ENCODE data around the gene CERK. TPM values are rescaled to one million over a fixed set of nuclear protein-coding genes. Genes with fewer than 3 reads are reported as not detected.

The CERK gene
- total and polyA plus RNA-seq, 2 of the 8 experiments (the other 6 are each of a cell fraction or from before 2014, with no cell fraction given): 26.6 to 59.0 TPM

GRCh38 chr22:46651316-46651715 lies 86.7 kb downstream of the CERK start:
- H3K27ac ChIP-seq (ENCODE audit: low read depth, low read length): no peak overlapping the region
- no peaks in the 10 kb centered on the region for H3K36me3 ChIP-seq (ENCODE audit: control insufficient read depth in 2 of 4, insufficient read depth in 4 of 4, low read length in 3 of 4)
- H2AK5ac ChIP-seq (ENCODE audit: low read depth, low read length): no peak overlapping the region
- H3K14ac ChIP-seq (ENCODE audit: insufficient read length): no peak overlapping the region
- H3K79me2 ChIP-seq (ENCODE audit: control insufficient read depth in 1 of 2, insufficient read depth in 2 of 2, low read length in 2 of 2): no peaks in the 10 kb centered on the region
- no peak overlapping the region for H3K4me2 ChIP-seq (ENCODE audit: insufficient read depth in 1 of 2, low read depth in 2 of 2, low read length in 2 of 2)
- WGBS, 2 experiments (ENCODE audit: extremely low coverage in 1 of 2, insufficient coverage in 1 of 2, insufficient read length in 1 of 2, insufficient replicate concordance in 2 of 2, low coverage in 1 of 2, low lambda C conversion rate in 2 of 2, missing lambda C conversion rate in 1 of 2): 93% methylated on average over 16 of the region's 16 CpGs; no CpG with 5 or more reads in 1 of the 2 experiments
- H3K79me1 ChIP-seq (ENCODE audit: low read depth, low read length): 0 out of 2 replicates have a peak, but pooled peaks cover 3% of the 10 kb centered on the region
- H3K23ac ChIP-seq (ENCODE audit: insufficient read length): no peak overlapping the region
- no peak overlapping the region for H4K5ac ChIP-seq (ENCODE audit: insufficient read length, low read depth, low read length)
- H3K9me3 ChIP-seq (ENCODE audit: insufficient read depth in 2 of 2, low read depth in 1 of 2, low read length in 1 of 2): no peaks in the 10 kb centered on the region
- H2BK15ac ChIP-seq (ENCODE audit: low read length): no peak overlapping the region
- H3K56ac ChIP-seq (replicated peaks; ENCODE audit: insufficient read length, low read depth, low read length): no peak overlapping the region
- peaks cover 9% of the 10 kb centered on the region; the same call in 1 of the 2 replicates for H3K23me2 ChIP-seq (ENCODE audit: low read depth, low read length)
- H2BK20ac ChIP-seq (ENCODE audit: low read length): no peak overlapping the region
- H4K8ac ChIP-seq (ENCODE audit: extremely low read depth, insufficient read depth, low read length): peak overlapping the region; percentile 37; the same call in 1 of the 2 replicates
- H3K18ac ChIP-seq (ENCODE audit: extremely low read depth, low read length): no peak overlapping the region
- H2BK12ac ChIP-seq (ENCODE audit: low read depth, low read length): peak overlapping the region; percentile 9; the same call in 1 of the 2 replicates
- no peak overlapping the region for H3K4ac ChIP-seq (replicated peaks; ENCODE audit: insufficient read length, low read depth, low read length)
- H3K4me3 ChIP-seq (ENCODE audit: extremely low read depth in 1 of 4, insufficient read depth in 2 of 4, low read depth in 3 of 4, low read length in 4 of 4): no peak overlapping the region
- DNase-seq (ENCODE audit: low read depth in 1 of 2, low spot score in 2 of 2) (no peak), FAIRE-seq (no peak)
- no peaks in the 10 kb centered on the region for H3K27me3 ChIP-seq (replicated peaks in 1 of 4; ENCODE audit: control insufficient read depth in 3 of 4, extremely low read depth in 1 of 4, insufficient read depth in 3 of 4, low read length in 3 of 4)
- H3K9ac ChIP-seq (replicated peaks in 1 of 4; ENCODE audit: extremely low read depth in 1 of 4, low read depth in 3 of 4, low read length in 3 of 4): no peak overlapping the region
- H2BK120ac ChIP-seq (replicated peaks; ENCODE audit: low read depth, low read length): no peak overlapping the region
- peaks cover 0 to 4% (median 1%) of the 10 kb centered on the region in 4 experiments; a peak in 2 of 7 replicates for H3K4me1 ChIP-seq (replicated peaks in 1 of 4; ENCODE audit: control insufficient read depth in 3 of 4, insufficient read depth in 4 of 4, low read length in 3 of 4)
- H2AFZ ChIP-seq (ENCODE audit: low read length): no peak overlapping the region
- no peak overlapping the region for H4K91ac ChIP-seq (replicated peaks; ENCODE audit: insufficient read length, low read length)
- H2BK5ac ChIP-seq (ENCODE audit: low read depth, low read length): no peak overlapping the region
- POLR2A ChIA-PET (ENCODE audit: partially characterized antibody): no interaction called here
- CTCF ChIA-PET (ENCODE audit: partially characterized antibody): interaction anchor here (1.3 to 2.8 kb wide), 2 partner anchors 9 to 88 kb away, joined by 4 to 12 read pairs; no protein-coding TSS in a partner anchor
- H4K20me1 ChIP-seq (replicated peaks in 1 of 2; ENCODE audit: control insufficient read depth in 1 of 2, insufficient read depth in 2 of 2, low read length in 2 of 2): peaks cover 0 to 4% of the 10 kb centered on the region in 2 experiments
- no peak for TF ChIP-seq CBX5 (IDR thresholded peaks at IDR 0.05; ENCODE audit: low read depth, low read length)
- TF ChIP-seq TAF7 (optimal IDR thresholded peaks at IDR 0.05; ENCODE audit: borderline replicate concordance, low read depth, low read length): no peak
- no peak for TF ChIP-seq EGR1 (IDR thresholded peaks at IDR 0.05; ENCODE audit: borderline replicate concordance, low read depth, low read length)
- TF ChIP-seq ATF2 (IDR thresholded peaks at IDR 0.05; ENCODE audit: low read length): no peak
- no peak for TF ChIP-seq EZH2 (IDR thresholded peaks at IDR 0.05; ENCODE audit: low read depth, low read length, severe bottlenecking)
- TF ChIP-seq JUN (IDR thresholded peaks at IDR 0.05; ENCODE audit: low read depth, low read length): no peak
- TF ChIP-seq RXRA (IDR thresholded peaks at IDR 0.05; ENCODE audit: insufficient read depth, low read depth, low read length): no peak
- no peak for TF ChIP-seq EP300 (IDR thresholded peaks at IDR 0.05; ENCODE audit: borderline replicate concordance in 1 of 2, low read depth in 2 of 2, low read length in 2 of 2)
- TF ChIP-seq TBP (IDR thresholded peaks at IDR 0.05; ENCODE audit: low read depth, low read length): no peak
- no peak for TF ChIP-seq CHD2 (IDR thresholded peaks at IDR 0.05; ENCODE audit: low read length)
- TF ChIP-seq PHF8 (conservative IDR thresholded peaks at IDR 0.05; ENCODE audit: low read depth, low read length): no peak
- TF ChIP-seq KDM4A (IDR thresholded peaks at IDR 0.05; ENCODE audit: low read depth, low read length, severe bottlenecking): no peak

All from H1 (cell line).